Measurements from ENCODE around the gene TMEM52B.

- no peak for TF ChIP-seq EZH2 (IDR thresholded peaks at IDR 0.05; ENCODE audit: borderline replicate concordance, low read depth, low read length, poor library complexity, severe bottlenecking)
- no peak for TF ChIP-seq CTCF (conservative IDR thresholded peaks at IDR 0.05; ENCODE audit: low read depth, low read length)
Measured at GRCh38 chr12:10194160-10194670, 15.4 kb downstream of the TMEM52B start.

All from A673 (cell line).